HepG2 (cell line): Measurements from ENCODE around the gene TAF6L. TPM values are rescaled to one million over a fixed set of nuclear protein-coding genes. Genes with fewer than 3 reads are reported as not detected.

Source experiments
- AGO1 ChIP-seq: fragments of 200-400 bp; formaldehyde crosslinking; IDR thresholded peaks from 2 replicates; pipeline ENCODE4 v1.6.1; 2017; ENCODE audit warnings: mild to moderate bottlenecking, low read depth, low read length, moderate library complexity; ENCODE audit not compliant: poor library complexity, severe bottlenecking
- CAMTA2 ChIP-seq: sonication (generic); formaldehyde crosslinking; IDR thresholded peaks from 2 replicates; pipeline ENCODE4 v1.4.0; 2020; ENCODE audit warnings: mild to moderate bottlenecking, missing genetic modification reagents, borderline replicate concordance
- CEBPG ChIP-seq: IDR thresholded peaks from 2 replicates; pipeline ENCODE4 v1.6.1; 2016
- CHD4 ChIP-seq: fragments of 200-600 bp; sonication (generic); IDR thresholded peaks from 2 replicates; pipeline ENCODE4 v1.7.0; 2017; ENCODE audit warnings: mild to moderate bottlenecking, low read length, borderline replicate concordance
- ELF3 ChIP-seq: IDR thresholded peaks from 2 replicates; pipeline ENCODE4 v1.6.1; 2016; ENCODE audit warnings: missing genetic modification reagents, missing compliant biosample characterization
- FOSL2 ChIP-seq: sonication (generic); formaldehyde crosslinking; IDR thresholded peaks from 2 replicates; pipeline ENCODE4 v1.4.0; 2020; ENCODE audit warnings: missing genetic modification reagents
- FOXO4 ChIP-seq: sonication (generic); formaldehyde crosslinking; conservative IDR thresholded peaks from 2 replicates; pipeline ENCODE4 v1.8.1; 2023; ENCODE audit warnings: missing genetic modification reagents
- IKZF5 ChIP-seq: IDR thresholded peaks from 2 replicates; pipeline ENCODE4 v1.6.1; 2018; ENCODE audit warnings: missing genetic modification reagents, mild to moderate bottlenecking, missing compliant biosample characterization
- KDM2A ChIP-seq: sonication (generic); formaldehyde crosslinking; IDR thresholded peaks from 2 replicates; pipeline ENCODE4 v1.4.0; 2020; ENCODE audit warnings: low read depth, missing genetic modification reagents, borderline replicate concordance
- PHF21A ChIP-seq: sonication (generic); formaldehyde crosslinking; IDR thresholded peaks from 2 replicates; pipeline ENCODE4 v1.5.0; 2020; ENCODE audit warnings: mild to moderate bottlenecking, missing genetic modification reagents
- PREB ChIP-seq: sonication (generic); formaldehyde crosslinking; IDR thresholded peaks from 2 replicates; pipeline ENCODE4 v1.4.0; 2020; ENCODE audit warnings: missing genetic modification reagents
- RORA ChIP-seq: sonication (generic); formaldehyde crosslinking; IDR thresholded peaks from 2 replicates; pipeline ENCODE4 v1.5.0; 2020; ENCODE audit warnings: mild to moderate bottlenecking, missing genetic modification reagents, moderate library complexity
- TGIF2 ChIP-seq: IDR thresholded peaks from 2 replicates; pipeline ENCODE4 v1.6.1; 2016; ENCODE audit warnings: control low read depth, missing compliant biosample characterization
- ZMAT3 ChIP-seq: sonication (generic); formaldehyde crosslinking; conservative IDR thresholded peaks from 2 replicates; pipeline ENCODE4 v1.7.0; 2021; ENCODE audit warnings: missing genetic modification reagents
- ZNF121 ChIP-seq: sonication (generic); formaldehyde crosslinking; IDR thresholded peaks from 2 replicates; pipeline ENCODE4 v1.5.0; 2020; ENCODE audit warnings: mild to moderate bottlenecking, missing genetic modification reagents
- ZNF124 ChIP-seq: sonication (generic); formaldehyde crosslinking; IDR thresholded peaks from 2 replicates; pipeline ENCODE4 v1.4.0; 2020; ENCODE audit warnings: missing genetic modification reagents
- ZNF138 ChIP-seq: sonication (generic); formaldehyde crosslinking; IDR thresholded peaks from 2 replicates; pipeline ENCODE4 v1.5.0; 2020; ENCODE audit warnings: mild to moderate bottlenecking, low read depth, missing genetic modification reagents
- ZNF383 ChIP-seq: sonication (generic); formaldehyde crosslinking; IDR thresholded peaks from 2 replicates; pipeline ENCODE4 v1.4.0; 2020; ENCODE audit warnings: missing genetic modification reagents, mild to moderate bottlenecking, borderline replicate concordance
- ZNF501 ChIP-seq: sonication (generic); formaldehyde crosslinking; IDR thresholded peaks from 2 replicates; pipeline ENCODE4 v1.5.1; 2020; ENCODE audit warnings: mild to moderate bottlenecking, moderate library complexity, missing genetic modification reagents
- ZNF530 ChIP-seq: sonication (generic); formaldehyde crosslinking; IDR thresholded peaks from 2 replicates; pipeline ENCODE4 v1.5.0; 2020; ENCODE audit warnings: low read depth, mild to moderate bottlenecking, missing genetic modification reagents
- ZNF605 ChIP-seq: sonication (generic); formaldehyde crosslinking; IDR thresholded peaks from 2 replicates; pipeline ENCODE4 v1.8.0; 2022; ENCODE audit warnings: mild to moderate bottlenecking, missing genetic modification reagents
- ZNF615 ChIP-seq: sonication (generic); formaldehyde crosslinking; IDR thresholded peaks from 2 replicates; pipeline ENCODE4 v1.5.0; 2020; ENCODE audit warnings: mild to moderate bottlenecking, missing genetic modification reagents, borderline replicate concordance
- ZNF788 ChIP-seq: sonication (generic); formaldehyde crosslinking; IDR thresholded peaks from 2 replicates; pipeline ENCODE4 v1.5.0; 2020; ENCODE audit warnings: mild to moderate bottlenecking, missing genetic modification reagents, borderline replicate concordance
- polyA plus RNA-seq, 8 experiments: library from polyadenylated mRNA; depleted of rRNA in 3 of 8; stranded (reverse) in 7 of 8; unstranded in 1 of 8; fragments of >200 nt; fragmentation: Illumina TruSeq in 4 of 8; extraction: Trizol in 4 of 8; gene quantifications; 2 replicates each; pipeline versions ENCODE4 v1.2.1 to v1.2.3, GENCODE V29; 2011 to 2016; ENCODE audit warnings: low read depth in 4 of 8, missing spikeins in 1 of 8, mixed read lengths in 1 of 8; ENCODE audit not compliant: insufficient read depth in 1 of 8
- total RNA-seq, 5 experiments: library from RNA; depleted of rRNA; stranded (reverse); fragments of >200 nt; fragmentation: Illumina TruSeq; extraction: Trizol; gene quantifications; 2 replicates each; pipeline ENCODE4 v1.2.3, GENCODE V29; 2016; ENCODE audit warnings: low read depth in 1 of 5
- TF ChIP-seq, protein P1 (sequence below): sonication (generic); formaldehyde crosslinking; IDR thresholded peaks from 2 replicates; pipeline ENCODE4 v1.5.1; 2020; ENCODE audit warnings: missing genetic modification reagents, mild to moderate bottlenecking, borderline replicate concordance
- TF ChIP-seq, protein P2 (sequence below): IDR thresholded peaks from 2 replicates; pipeline ENCODE4 v1.6.1; 2016; ENCODE audit warnings: low read depth, control low read depth

Gene TAF6L
- total and polyA plus RNA-seq, 2 of the 13 experiments (the other 11 are each of a cell fraction or from before 2014, with no cell fraction given), result 12.6 to 19.4 TPM

DNA sequence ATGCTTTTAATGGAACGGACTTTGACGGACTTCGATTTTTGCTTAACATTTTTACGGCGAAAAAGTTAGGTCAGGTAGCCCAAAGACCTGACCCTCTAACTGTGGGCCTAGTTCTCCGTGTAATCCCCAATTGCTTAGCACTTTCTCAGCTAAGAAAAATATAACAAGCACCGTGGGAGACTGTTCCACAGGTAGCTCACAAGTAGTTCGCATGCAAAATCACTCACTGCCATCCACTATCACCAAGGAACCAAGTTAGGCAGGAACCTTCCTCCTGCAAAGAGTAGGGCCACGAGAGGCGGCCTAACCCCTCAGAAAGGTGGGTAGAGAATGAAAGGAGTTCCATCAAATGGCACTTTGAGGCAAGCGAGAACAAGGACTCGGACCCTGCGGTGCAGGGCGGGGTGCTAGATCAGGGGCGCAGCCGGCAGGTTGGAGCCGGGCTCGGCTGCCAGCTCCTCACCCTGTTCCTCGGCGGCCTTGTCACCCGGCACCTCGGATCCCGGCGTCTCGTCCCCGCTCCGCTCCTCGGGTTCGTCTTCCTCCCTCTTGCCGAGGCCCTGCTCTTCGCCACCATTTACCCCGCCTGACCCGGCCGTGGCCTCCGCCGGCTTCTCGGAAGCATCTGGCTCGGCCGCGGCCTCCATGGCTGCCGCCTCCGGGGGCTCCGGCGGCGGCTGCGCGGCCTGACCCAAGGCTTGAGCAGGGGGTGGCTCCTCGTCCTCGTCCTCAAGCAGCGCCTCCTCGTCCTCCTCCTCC is 44.9 kb upstream of the TAF6L start (continued):
- no peak for TF ChIP-seq PREB (CRISPR knock-in tag)
- peak; percentile 56; the same call in 1 of the 2 replicates for TF ChIP-seq ZMAT3
- no peak for TF ChIP-seq CEBPG
- TF ChIP-seq CHD4, result no peak
- no peak for TF ChIP-seq ZNF615
- TF ChIP-seq ZNF138, result peak; percentile 29; the same call in 1 of the 2 replicates
- peak; percentile 20; the same call in 1 of the 2 replicates for TF ChIP-seq IKZF5 (CRISPR knock-in tag)
- no peak for TF ChIP-seq ZNF121 (CRISPR knock-in tag)
- TF ChIP-seq ZNF501 (CRISPR knock-in tag), result 0 out of 2 replicates have a peak, but pooled peaks have one; percentile 32
- TF ChIP-seq FOXO4 (CRISPR knock-in tag), result no peak
- TF ChIP-seq PHF21A (CRISPR knock-in tag), result no peak
- no peak for TF ChIP-seq RORA (CRISPR knock-in tag)
- TF ChIP-seq ZNF124 (CRISPR knock-in tag), result no peak
- TF ChIP-seq ZNF383 (CRISPR knock-in tag), result no peak
- peak; percentile 17; the same call in 1 of the 2 replicates for TF ChIP-seq TGIF2 (CRISPR knock-in tag)
- TF ChIP-seq ELF3, result no peak
- TF ChIP-seq ZNF530, result no peak
- TF ChIP-seq, protein P1, sequence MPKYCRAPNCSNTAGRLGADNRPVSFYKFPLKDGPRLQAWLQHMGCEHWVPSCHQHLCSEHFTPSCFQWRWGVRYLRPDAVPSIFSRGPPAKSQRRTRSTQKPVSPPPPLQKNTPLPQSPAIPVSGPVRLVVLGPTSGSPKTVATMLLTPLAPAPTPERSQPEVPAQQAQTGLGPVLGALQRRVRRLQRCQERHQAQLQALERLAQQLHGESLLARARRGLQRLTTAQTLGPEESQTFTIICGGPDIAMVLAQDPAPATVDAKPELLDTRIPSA (CRISPR knock-in tag), result no peak
- TF ChIP-seq KDM2A (CRISPR knock-in tag), result peak; percentile 49; the same call in 1 of the 2 replicates
- TF ChIP-seq FOSL2 (CRISPR knock-in tag), result no peak
- 0 out of 2 replicates have a peak, but pooled peaks have one; percentile 16 for TF ChIP-seq ZNF605 (CRISPR knock-in tag)
- TF ChIP-seq ZNF788 (CRISPR knock-in tag), result 0 out of 2 replicates have a peak, but pooled peaks have one; percentile 36
- TF ChIP-seq, protein P2, sequence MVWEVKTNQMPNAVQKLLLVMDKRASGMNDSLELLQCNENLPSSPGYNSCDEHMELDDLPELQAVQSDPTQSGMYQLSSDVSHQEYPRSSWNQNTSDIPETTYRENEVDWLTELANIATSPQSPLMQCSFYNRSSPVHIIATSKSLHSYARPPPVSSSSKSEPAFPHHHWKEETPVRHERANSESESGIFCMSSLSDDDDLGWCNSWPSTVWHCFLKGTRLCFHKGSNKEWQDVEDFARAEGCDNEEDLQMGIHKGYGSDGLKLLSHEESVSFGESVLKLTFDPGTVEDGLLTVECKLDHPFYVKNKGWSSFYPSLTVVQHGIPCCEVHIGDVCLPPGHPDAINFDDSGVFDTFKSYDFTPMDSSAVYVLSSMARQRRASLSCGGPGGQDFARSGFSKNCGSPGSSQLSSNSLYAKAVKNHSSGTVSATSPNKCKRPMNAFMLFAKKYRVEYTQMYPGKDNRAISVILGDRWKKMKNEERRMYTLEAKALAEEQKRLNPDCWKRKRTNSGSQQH (CRISPR knock-in tag), result peak; percentile 31; the same call in 1 of the 2 replicates
- no peak for TF ChIP-seq AGO1
- TF ChIP-seq CAMTA2 (CRISPR knock-in tag), result 0 out of 2 replicates have a peak, but pooled peaks have one; percentile 49
